Measurements from ENCODE around the gene STIM2.

Gene STIM2

GRCh38 chr4:27048429-27049238, 188.0 kb downstream of the STIM2 start:
- DNase-seq = peak; percentile 68

GRCh38 chr4:27049239-27049829, 188.7 kb downstream of the STIM2 start:
- DNase-seq = peak; percentile 2

GRCh38 chr4:27050731-27051130, 190.1 kb downstream of the STIM2 start:
- DNase-seq = no peak

- DNase-seq = peak; percentile 1
Measured at GRCh38 chr4:27055221-27055760, 194.7 kb downstream of the STIM2 start.

- no peak for DNase-seq
Measured at GRCh38 chr4:27056281-27056680, 195.6 kb downstream of the STIM2 start.

GRCh38 chr4:27057053-27057452, 196.4 kb downstream of the STIM2 start:
- DNase-seq = no peak

- DNase-seq = no peak
Measured at GRCh38 chr4:27057662-27058061, 197.0 kb downstream of the STIM2 start.

- DNase-seq = no peak
Measured at GRCh38 chr4:27058819-27059406, 198.3 kb downstream of the STIM2 start.

GRCh38 chr4:27059446-27059845, 198.8 kb downstream of the STIM2 start:
- no peak for DNase-seq

GRCh38 chr4:27062256-27062655, 201.6 kb downstream of the STIM2 start:
- DNase-seq = no peak

GRCh38 chr4:27066591-27066990, 205.9 kb downstream of the STIM2 start:
- DNase-seq = no peak

- no peak for DNase-seq
Measured at GRCh38 chr4:27068151-27068867, 207.7 kb downstream of the STIM2 start.

All from eye (tissue), 1 donor.